Stimulated activated CD4-positive, alpha-beta T cell treated with anti-CD3 and anti-CD28 coated beads, TNF-alpha, amount 100 ng/mL, for 24 hours (primary cell): ENCODE measurements around the gene CTBP2.

Source experiments
- DNase-seq, 3 experiments: peaks; one replicate each; pipeline ENCODE4 v3.0.0-alpha.2; 2020; ENCODE audit warnings: low read depth in 3 of 3

The CTBP2 gene

DNA sequence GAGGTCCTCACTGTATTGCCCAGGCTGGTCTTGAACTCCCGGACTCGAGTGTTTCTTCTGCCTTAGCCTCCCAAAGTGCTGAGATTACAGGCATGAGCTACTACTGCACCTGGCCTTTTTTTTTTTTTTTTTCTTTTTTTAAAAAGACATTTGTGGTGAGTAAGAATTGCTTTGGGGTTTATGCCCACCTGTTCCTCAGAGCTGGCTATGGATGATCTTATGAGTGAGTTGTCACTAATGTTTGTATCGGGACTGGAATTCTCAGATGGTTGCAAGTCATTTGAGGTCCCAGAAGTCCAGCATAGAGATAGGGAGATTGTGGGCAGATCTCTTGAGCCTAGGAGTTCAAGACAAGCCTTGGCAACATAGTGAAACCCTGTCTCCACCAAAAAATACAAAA lies 183.2 kb downstream of the CTBP2 start:
- no peak for DNase-seq

- no peak for DNase-seq
Measured at GRCh38 chr10:124975977-124976514, 184.3 kb downstream of the CTBP2 start.

- no peak for DNase-seq
Measured at GRCh38 chr10:124974131-124974530, 186.2 kb downstream of the CTBP2 start.

DNA sequence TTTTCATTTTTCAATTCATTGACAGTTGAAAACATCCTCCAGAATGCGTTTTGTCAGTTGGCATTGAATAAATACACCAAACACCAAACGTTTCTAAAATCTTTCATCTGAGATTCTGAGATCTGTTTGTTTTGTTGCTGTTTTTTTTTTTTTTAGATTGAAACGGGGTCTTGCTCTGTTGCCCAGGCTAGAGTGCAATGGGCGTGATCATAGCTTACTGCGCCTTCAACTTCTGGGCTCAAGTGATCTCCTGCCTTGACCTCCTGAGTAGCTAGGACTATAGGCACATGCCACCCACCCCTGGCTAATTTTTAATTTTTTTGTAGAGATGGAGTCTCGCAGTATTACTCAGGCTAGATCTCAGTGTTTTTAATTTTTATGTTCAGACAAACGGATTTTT lies 187.7 kb downstream of the CTBP2 start:
- no peak for DNase-seq

DNA sequence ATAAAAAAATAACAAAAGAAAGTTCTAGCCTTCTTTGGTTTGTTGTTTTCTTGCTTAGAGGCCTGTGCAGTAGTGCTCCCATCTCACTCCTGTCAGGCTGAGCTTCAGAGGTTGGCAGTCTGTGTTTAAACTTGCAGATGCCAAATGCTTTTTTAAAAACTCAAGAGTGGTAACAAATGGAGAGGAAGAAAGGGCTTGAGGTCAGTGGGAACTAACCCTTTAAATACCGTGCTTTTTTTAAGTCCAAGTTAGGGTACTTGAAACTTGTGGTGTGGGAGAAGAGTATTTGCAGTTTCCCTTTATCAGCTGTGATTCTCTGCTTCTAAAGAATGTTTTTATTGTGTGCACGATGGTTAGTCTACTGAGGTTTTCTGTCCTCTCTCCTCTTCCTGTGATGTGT lies 189.1 kb downstream of the CTBP2 start:
- no peak for DNase-seq

GRCh38 chr10:124967255-124967654 lies 193.1 kb downstream of the CTBP2 start:
- DNase-seq = no peak

- no peak for DNase-seq
Measured at GRCh38 chr10:124966008-124966407, 194.4 kb downstream of the CTBP2 start.

GRCh38 chr10:124963866-124964720 lies 196.3 kb downstream of the CTBP2 start:
- no peak for DNase-seq

- DNase-seq = no peak
Measured at GRCh38 chr10:124962421-124962820, 197.9 kb downstream of the CTBP2 start.

- no peak for DNase-seq
Measured at GRCh38 chr10:124961248-124961570, 199.2 kb downstream of the CTBP2 start.

GRCh38 chr10:124959564-124959963 lies 200.8 kb downstream of the CTBP2 start:
- no peak for DNase-seq

- DNase-seq = no peak
Measured at GRCh38 chr10:124957404-124957947, 202.9 kb downstream of the CTBP2 start.

DNA sequence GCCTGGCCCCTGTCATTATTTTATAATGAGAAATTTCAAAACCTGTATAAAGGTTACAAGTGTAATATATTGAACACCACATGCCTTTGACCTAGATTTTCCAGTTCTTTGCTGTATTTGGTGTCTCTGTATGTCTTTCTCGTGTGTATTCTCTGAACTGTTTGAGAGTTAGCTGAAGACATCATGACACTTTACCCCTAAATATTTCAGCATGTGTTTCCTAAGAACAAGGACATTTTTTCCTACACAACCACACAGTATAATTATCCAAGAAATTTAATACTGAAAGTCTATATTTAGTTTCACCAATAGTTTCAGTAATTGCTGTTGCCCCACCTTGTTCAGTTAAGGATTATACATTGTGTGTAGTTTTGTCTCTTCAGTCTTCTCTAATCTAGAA lies 203.6 kb downstream of the CTBP2 start:
- DNase-seq = no peak

- no peak for DNase-seq
Measured at GRCh38 chr10:124955868-124956267, 204.5 kb downstream of the CTBP2 start.

- no peak for DNase-seq
Measured at GRCh38 chr10:124955243-124955642, 205.1 kb downstream of the CTBP2 start.

DNA sequence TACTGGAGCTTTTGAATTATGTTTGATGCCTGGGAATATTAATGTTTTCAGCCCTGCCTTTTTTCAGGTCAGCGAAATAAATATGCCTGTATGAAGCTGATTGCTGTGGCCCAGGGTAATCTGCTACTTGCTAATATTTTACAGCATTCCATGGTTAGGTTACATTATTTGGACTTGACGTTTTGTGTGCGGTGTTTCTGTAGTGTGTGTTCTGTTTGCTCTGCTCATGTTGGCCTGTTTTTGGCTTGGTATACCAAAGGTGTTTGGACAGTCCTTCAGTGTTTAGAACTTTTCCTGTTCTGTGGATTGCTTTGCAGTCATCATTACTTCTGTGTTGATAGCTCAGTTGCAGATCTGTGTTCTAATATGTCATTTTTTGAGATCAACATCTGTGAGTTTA lies 206.9 kb downstream of the CTBP2 start:
- DNase-seq = no peak

DNA sequence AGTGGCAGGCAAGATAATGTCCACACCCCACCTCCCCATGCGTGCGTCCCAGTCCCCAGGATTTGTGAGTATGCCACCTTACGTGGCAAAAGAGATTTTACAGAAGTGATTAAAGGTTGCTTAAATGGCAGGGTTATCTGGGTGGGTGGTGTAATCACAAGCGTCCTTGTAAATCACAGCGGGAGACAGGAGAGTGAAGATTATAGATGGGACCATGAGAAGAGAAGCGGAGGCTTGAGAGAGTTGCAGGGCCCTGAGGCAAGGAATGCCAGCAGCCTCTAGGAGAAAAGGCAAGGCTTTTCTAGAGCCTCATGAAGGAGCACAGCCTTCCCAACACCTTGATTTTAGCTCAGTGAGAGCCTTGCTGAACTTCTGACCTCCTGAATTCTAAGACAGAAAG lies 208.2 kb downstream of the CTBP2 start:
- DNase-seq = no peak

DNA sequence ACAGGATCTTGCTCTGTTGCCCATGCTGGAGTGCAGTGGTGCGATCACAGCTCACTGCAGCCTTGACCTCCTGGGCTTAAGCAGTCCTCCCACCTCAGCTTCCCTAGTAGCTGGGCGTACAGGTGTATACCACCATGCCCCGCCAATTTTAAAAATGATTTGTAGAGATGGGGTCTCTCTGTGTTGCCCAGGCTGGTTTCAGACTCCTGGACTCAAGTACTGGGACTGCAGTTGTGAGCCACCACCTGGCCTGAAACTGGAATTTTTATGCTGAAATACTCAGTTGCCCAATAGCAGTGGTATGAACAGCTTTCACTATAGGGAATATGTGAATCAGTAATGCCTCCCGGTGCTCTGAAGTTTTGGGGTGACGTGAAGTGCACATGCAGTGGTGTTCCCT lies 210.8 kb downstream of the CTBP2 start:
- no peak for DNase-seq

- DNase-seq = no peak
Measured at GRCh38 chr10:124946945-124947344, 213.4 kb downstream of the CTBP2 start.

GRCh38 chr10:124944982-124945381 lies 215.4 kb downstream of the CTBP2 start:
- no peak for DNase-seq

GRCh38 chr10:124943301-124944092 lies 216.9 kb downstream of the CTBP2 start:
- DNase-seq = no peak

- DNase-seq = no peak
Measured at GRCh38 chr10:124942317-124943169, 217.8 kb downstream of the CTBP2 start.
